ENCODE measurements around the gene NAT8L.

Gene NAT8L

DNA sequence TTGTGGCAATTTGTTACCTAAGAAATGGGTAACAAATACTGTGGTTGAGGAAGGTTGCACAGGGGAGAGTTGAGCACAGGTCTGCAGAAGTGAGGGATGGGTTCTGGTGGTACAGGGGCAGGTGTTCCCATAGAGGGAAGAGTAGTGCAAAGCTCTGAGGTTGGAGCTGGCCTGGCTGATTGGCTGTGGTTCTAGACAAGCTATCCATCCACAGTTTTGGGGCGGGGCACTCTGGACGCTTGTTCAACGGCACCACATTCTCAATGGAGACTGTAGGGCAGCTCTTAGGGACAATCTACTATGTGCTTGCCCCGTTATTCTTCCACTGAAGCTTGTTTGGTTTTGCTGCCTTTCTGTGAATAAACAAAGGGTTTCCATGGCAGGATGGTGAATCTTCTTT lies 35.4 kb downstream of the NAT8L start:
- DNase-seq (ENCODE audit: low read depth in 2 of 2): no peak

DNA sequence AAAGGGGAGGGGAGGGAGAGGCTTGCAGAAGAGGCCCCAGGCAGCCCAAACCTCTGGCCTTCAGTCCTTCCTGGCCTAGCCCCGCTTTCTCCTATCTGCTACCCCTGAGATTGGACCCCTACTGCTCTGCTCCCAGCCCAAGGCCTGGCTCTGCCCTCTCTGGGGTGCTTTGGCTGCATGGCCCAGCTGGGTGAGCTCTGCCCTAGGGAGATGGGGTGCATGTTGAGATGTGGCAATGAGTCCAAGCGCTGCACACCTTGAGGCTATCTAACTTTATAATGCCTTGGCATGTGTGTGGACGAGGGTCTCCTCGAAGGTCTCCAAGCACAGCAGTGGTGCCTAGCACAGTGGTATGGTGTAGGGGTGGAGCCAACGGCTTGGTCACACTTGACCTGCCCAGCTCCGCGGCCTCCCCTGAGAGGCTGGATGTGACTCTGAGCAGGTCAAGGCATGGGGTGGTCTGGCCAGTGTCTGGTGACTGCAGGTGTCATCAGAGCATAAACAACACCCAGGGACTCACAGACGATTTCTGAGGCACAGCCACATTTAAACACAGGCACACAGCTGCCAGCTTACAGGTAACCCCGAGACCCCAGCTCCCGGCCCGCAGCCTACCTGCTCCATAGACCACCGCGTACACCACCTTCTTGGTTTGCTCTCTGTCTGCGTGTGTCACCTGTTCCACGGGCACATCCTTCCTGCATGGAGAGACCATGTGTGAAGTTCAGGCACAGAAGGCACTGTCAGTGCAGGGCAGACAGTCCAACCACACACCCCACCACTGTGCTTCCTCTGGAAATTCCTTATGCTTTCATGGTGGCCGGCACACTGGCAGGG lies 36.3 kb downstream of the NAT8L start:
- DNase-seq (ENCODE audit: low read depth in 2 of 2): no peak

DNA sequence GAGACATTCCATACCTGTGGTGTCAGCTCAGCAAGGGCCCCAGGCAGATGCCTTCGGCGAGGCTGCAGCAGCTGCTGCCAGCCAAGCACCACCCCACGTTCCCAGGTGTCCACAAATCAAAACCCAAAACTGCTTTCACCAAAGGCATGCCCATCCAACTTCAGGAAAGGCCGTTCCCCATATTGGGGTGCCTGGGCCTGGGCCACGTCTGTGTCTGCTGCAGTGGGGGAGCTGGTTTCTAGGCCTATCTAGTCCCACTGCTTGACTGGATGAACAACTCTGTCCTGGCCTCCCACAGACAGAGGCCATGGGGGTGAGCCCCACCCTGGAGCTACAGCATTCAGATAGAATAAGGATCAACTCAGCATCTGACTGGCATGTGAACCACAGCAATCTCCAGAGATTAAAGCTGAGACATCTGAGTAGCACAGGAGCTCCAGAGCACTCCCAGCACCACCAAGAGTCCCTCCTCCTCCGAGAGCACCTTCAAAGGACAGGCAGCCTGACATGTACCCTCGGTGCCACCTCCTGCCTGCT lies 37.0 kb downstream of the NAT8L start:
- no peak for DNase-seq (ENCODE audit: low read depth in 2 of 2)

DNA sequence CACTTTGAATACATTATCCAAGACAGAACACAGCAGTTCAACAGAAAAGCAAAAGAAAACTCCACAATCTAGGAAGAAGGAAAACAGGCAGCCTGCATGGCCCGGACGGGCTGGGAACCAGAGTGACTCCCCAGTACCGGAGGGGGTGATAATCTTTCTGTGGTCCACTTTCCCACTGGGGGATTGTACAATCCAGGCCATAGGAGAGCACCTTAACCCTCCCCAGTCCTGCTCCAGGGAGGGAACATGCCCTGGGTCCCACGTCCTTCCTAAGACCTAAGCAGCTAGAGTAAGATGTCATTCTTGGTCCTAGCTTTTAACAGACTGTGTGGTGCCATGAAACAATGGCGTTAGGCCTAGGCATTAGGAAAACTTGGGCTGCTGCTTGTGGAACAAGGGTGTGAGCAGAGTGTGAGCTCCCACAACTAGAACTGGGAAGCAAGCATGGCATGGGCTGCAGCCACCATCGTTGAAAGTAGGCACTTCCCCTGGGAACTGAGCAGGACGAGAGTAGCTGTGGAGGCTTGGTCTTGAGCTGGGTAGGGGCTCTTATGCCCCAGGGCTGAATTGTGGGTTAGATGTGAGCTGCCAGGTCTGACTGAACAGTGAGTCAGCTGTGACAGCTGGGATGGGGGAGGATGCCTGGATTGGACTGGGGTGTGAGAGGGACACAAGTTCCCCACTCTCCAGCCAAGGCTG lies 42.4 kb downstream of the NAT8L start:
- no peak for DNase-seq (ENCODE audit: low read depth in 2 of 2)

DNA sequence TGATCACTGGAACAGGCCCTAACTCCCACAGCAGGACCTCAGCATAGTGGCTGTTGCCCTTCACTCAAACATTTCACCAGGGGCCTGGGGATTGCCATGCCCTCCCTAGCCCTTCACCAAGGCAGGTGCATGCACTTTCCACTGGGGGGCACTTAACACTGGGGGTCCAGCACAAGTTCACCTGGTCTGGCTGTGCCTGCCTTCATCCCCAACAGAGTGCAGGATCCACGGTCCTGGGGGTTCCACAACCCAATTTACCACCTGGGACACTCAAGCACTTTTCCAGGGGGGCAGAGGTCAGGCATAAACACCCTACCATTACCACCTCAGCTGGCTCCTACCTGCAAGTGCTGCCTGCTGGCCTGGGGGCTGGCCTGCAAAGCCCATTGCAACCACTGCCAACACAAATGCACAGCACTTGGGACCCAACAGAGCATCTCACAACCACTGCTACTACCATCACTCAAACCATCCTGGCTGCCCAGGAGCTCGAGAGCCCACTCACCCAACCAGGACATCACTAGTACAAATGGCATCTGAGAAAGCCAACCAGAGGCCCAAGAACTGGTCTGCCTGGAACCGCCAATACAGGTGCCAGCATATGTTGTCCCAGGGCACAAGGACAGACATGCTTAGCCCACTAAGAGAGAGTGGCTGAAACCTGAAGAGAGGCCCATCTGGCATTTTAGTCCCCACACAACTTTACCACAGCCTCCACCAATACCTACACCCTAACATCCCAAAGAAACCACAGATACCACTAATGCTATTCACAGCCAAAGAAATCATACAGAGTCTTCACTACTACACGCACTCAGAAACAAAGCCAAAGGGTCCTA lies 43.1 kb downstream of the NAT8L start:
- no peak for DNase-seq (ENCODE audit: low read depth in 2 of 2)

DNA sequence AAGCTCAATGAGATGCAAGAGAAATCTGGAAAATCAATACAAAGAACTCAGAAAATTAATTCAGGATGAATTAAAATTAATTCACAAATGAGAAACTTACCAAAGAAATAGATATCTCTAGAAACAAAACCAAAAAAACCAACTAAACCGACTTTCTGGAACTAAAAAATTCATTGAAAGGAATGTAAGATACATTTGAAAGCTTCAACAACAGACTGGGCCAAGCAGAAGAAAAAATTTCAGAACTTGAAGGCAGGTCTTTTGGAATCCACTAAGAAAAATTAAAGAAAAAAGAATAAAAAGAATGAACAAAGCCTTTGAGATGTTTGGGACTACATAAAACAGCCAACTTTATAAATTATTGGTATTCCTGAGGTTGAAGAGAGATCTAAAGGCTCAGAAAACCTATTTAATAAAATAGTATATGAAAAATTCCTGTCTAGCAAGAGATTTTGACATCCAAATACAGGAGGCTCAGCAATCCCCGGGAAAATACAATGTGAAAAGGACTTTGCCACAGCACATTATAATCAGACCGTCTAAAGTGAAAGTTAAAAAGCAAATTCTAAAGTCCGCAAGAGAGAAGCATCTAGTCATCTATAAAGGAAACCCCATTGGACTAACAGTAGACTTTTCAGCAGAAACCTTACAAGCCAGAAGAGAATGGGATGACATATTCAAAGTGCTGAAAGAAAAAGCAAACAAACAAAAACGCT lies 44.2 kb downstream of the NAT8L start:
- DNase-seq (ENCODE audit: low read depth in 2 of 2): no peak

DNA sequence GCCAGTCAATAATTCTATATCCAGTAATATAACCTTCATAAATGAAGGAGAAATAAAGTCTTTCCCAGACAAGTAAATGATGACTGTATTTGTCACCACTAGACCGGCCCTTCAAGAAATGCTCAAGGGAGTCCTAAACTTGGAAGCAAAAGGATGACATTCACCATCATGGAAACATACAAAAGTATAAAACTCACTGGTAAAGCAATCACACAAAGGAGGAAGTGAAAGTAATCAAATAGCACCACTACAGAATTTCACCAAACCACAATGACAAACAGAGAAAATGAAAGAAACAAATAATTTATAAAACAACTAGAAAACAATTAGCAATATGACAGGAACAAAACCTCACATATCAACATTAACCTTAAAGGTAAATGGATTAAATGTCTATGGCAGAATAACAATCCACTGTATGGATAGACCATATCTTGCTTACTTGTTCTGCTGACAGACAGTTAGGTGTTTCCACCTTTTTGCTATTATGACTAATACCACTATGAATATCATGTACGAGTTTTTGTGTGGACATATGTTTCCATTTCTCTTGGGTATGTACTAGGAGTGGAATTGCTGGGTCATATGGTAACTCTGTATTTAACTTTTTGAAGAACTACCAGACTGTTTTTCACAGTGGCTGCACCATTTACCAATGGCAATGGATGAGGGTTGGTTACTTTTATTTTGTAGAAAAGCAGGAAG lies 44.9 kb downstream of the NAT8L start:
- DNase-seq (ENCODE audit: low read depth in 2 of 2): no peak

DNA sequence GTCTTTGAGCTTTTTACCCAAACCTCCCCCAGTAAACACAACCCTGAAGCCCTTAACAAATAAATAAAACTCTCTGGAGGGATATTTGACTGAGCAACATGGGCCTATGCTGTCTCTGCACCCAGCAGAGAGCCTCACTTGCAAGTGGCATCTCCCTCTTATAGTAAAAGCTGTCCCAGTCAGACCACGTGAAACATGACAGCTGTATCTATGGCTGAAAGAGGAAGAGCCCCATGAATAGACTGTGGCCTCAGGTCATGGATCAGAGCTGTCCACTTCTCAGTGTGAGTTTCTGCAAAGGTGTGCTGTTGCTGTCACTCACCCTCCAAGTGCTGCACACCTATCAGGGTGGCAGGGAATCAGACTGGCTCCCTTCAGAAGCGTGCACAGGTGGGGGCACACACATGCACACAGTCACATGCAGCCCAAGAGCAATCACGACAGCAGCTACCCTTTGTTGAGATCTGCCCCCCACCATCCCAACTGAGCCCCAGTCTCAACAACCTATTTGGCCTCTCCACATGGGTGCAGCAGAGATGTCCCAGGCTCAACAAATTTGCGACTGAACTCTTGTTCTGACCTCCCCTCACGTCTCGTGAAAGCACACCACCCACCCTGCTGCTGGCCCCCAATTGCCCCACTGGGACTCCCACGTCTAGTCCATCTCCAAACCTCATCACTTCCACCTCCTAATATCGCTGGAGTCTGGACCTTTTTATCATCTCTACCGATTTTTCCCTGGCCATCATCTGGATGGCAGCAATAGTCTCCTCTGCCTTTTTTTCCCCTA lies 45.6 kb downstream of the NAT8L start:
- DNase-seq (ENCODE audit: low read depth in 2 of 2): no peak

DNA sequence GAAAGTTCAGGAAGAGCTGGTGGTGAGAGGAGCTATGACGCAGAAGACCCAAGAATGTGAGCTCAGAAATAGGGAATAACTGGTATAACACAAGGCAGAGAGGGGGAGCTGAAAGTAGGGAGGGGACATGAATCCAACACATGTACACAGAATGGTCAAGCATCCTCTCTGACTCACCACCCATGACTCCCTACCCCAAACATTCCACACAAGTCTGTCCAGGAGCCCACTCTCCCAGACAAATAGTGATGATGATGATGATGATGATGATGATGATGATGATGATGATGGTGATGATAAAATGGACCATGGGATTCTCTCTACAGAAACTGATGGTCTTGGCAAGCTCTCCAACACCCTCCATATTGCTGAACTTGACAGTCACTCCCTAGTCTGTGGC lies 46.4 kb downstream of the NAT8L start:
- DNase-seq (ENCODE audit: low read depth in 2 of 2): no peak

DNA sequence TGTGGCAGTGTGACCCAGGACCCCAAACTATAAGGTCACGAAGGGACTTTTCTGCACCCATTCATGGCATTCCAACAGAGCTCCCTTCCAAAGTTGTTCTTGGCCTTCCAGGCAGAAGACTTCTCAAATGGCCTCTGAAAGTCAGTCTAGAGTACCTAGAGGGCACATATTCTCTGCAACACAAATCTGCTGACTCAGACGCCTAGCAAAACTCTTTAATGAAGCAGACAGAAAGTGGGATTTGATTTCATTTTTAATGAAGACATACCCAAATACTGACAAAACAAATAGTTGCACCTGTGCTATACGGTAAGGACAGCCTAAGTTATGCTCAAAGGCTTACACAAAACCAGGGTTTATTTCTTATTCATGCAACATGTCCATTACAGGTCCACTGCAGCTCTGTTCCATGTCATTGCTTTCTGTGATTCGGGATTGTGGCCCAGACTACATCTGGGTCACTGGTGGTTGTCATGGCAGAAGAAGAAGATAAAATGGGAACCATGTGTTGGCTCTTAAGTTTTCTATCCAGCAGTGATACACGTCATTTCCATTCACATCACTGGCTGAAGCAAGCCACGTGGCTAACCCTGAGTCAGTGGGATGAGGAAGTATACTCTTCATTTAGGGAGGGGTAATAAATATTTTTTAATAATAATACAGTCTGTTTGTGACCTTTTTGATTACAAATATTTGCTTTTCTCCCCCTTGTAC lies 57.7 kb downstream of the NAT8L start:
- DNase-seq (ENCODE audit: low read depth in 2 of 2): no peak
